Osteoblast (primary cell): ENCODE results near the gene ARHGAP15. TPM values are rescaled to one million over a fixed set of nuclear protein-coding genes. Genes with fewer than 3 reads are reported as not detected.

ENCODE experiments used
- DNase-seq: peaks from one replicate; pipeline ENCODE4 v3.0.0; 2011; ENCODE audit warnings: low spot score, mixed read lengths; ENCODE audit not compliant: insufficient read length; ENCODE audit errors: missing footprints
- H2AFZ ChIP-seq: 2 replicates; pipeline ENCODE4 v1.6.0; 2011; ENCODE audit warnings: mild to moderate bottlenecking, low read length
- H3K27ac ChIP-seq: 2 replicates; pipeline ENCODE4 v1.5.1; 2011; ENCODE audit warnings: mild to moderate bottlenecking, low read depth, low read length, moderate library complexity
- H3K27me3 ChIP-seq: 2 replicates; pipeline ENCODE4 v1.6.0; 2012; ENCODE audit warnings: mild to moderate bottlenecking, control low read depth, inconsistent platforms, low read length, moderate library complexity; ENCODE audit not compliant: insufficient read depth
- H3K36me3 ChIP-seq: 2 replicates; pipeline ENCODE4 v1.5.1; 2011; ENCODE audit warnings: mild to moderate bottlenecking, low read length, control low read depth, moderate library complexity; ENCODE audit not compliant: insufficient read depth
- H3K4me1 ChIP-seq: 2 replicates; pipeline ENCODE4 v1.5.1; 2011; ENCODE audit warnings: mild to moderate bottlenecking, low read length, control low read depth, moderate library complexity; ENCODE audit not compliant: insufficient read depth
- H3K4me2 ChIP-seq: 2 replicates; pipeline ENCODE4 v1.6.0; 2011; ENCODE audit warnings: mild to moderate bottlenecking, low read length; ENCODE audit not compliant: insufficient read depth
- H3K4me3 ChIP-seq: fragments of 200-600 bp; sonication (generic); 3 replicates; pipeline ENCODE4 v1.5.1; 2012; ENCODE audit warnings: mild to moderate bottlenecking, low read length, inconsistent platforms; ENCODE audit not compliant: insufficient read depth
- H3K79me2 ChIP-seq: 2 replicates; pipeline ENCODE4 v1.6.0; 2012; ENCODE audit warnings: mild to moderate bottlenecking, low read length, control low read depth, inconsistent platforms; ENCODE audit not compliant: insufficient read depth
- H3K9me3 ChIP-seq: 2 replicates; pipeline ENCODE4 v1.5.1; 2011; ENCODE audit warnings: low read depth, low read length, control low read depth
- H4K20me1 ChIP-seq: 2 replicates; pipeline ENCODE4 v1.6.0; 2012; ENCODE audit warnings: mild to moderate bottlenecking, low read length, control low read depth; ENCODE audit not compliant: insufficient read depth
- CTCF ChIP-seq: IDR thresholded peaks from 2 replicates; pipeline ENCODE4 v1.5.1; 2011; ENCODE audit warnings: mild to moderate bottlenecking, low read depth, low read length, moderate library complexity; ENCODE audit errors: extremely low read depth
- total RNA-seq: library from RNA; depleted of rRNA; stranded (reverse); fragments of >200 nt; gene quantifications from 2 replicates; pipeline ENCODE4 v1.2.3, GENCODE V29; 2012

The ARHGAP15 gene
- total RNA-seq, 1 donor, result 2.2 TPM

GRCh38 chr2:143426296-143426695, 297.1 kb downstream of the ARHGAP15 start:
- Histone ChIP-seq H3K4me2 (peak overlapping the region; percentile 19), H3K79me2 (no peaks in the 10 kb centered on the region), H3K36me3 (no peaks in the 10 kb centered on the region), H2AFZ (no peak overlapping the region), H3K4me1 (peaks cover 18% of the 10 kb centered on the region), H4K20me1 (no peaks in the 10 kb centered on the region), H3K27ac (peak overlapping the region; percentile 83), H3K27me3 (no peaks in the 10 kb centered on the region), H3K9me3 (no peaks in the 10 kb centered on the region), H3K4me3 (no peak overlapping the region)
- TF ChIP-seq CTCF, result no peak
- peak; percentile 87 for DNase-seq

DNA sequence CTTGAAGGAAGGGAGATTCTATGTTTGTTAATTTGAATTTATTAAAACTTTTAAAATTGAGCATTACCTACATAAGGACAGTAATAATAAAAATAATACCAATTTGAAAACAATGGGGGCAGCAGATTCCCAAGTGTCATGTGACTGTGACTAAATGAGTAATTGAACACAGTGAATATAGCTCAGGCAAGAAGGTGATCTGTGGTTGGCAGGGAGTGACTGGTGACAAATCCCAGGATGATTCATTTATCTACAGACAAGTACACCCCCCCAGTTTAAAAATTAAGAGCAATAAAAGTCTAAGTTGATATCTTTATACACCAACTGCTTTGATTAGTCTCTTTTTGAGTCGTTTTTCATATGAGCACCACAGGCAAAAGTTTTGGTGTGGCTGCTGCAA, 299.5 kb downstream of the ARHGAP15 start:
- peaks cover 23% of the 10 kb centered on the region for H3K4me1 ChIP-seq
- H4K20me1 ChIP-seq, result no peaks in the 10 kb centered on the region
- H3K4me3 ChIP-seq, result no peak overlapping the region
- no peak for DNase-seq
- no peak for TF ChIP-seq CTCF
- no peak overlapping the region for H3K27ac ChIP-seq
- H2AFZ ChIP-seq, result no peak overlapping the region
- H3K36me3 ChIP-seq, result no peaks in the 10 kb centered on the region
- H3K27me3 ChIP-seq, result no peaks in the 10 kb centered on the region
- H3K4me2 ChIP-seq, result no peak overlapping the region
- no peaks in the 10 kb centered on the region for H3K9me3 ChIP-seq
- H3K79me2 ChIP-seq, result no peaks in the 10 kb centered on the region

DNA sequence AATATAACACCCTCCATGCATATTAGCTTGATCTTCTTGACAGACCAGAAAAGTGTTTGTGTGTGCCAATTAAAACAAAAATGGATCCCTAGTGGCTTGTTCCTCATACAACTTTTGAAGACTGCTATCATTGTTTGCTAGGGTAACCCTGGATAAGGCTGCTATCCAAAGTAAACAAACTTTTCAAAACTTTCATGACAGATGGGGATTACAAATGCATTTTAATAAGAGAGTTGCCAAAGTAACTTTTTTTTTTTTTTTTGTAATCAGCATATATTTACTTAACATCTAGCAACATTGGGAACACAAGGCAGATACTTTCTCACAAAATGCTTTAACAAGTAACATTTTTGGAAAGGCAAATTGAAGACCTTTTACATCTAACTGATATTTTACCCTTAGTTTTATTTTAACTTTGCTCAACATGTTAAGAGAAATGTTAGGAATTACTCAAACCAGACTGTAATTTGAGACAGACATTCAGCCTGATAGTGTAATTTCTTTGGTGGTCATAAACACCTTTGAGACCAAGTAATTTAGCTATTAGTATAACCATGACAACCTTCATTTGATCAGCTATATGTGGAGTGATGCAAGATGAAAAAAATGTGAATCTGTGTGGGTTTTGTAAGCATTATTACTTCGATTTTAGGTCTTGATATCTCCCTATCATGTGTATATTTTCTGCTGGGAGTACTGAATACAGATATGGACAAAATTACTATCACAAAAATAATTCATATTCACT, 300.9 kb downstream of the ARHGAP15 start:
- no peaks in the 10 kb centered on the region for H4K20me1 ChIP-seq
- no peak for DNase-seq
- peaks cover 23% of the 10 kb centered on the region for H3K4me1 ChIP-seq
- no peaks in the 10 kb centered on the region for H3K36me3 ChIP-seq
- H3K4me2 ChIP-seq, result no peak overlapping the region
- H3K27ac ChIP-seq, result no peak overlapping the region
- no peak overlapping the region for H2AFZ ChIP-seq
- no peak for TF ChIP-seq CTCF
- no peaks in the 10 kb centered on the region for H3K9me3 ChIP-seq
- no peaks in the 10 kb centered on the region for H3K27me3 ChIP-seq
- no peak overlapping the region for H3K4me3 ChIP-seq
- no peaks in the 10 kb centered on the region for H3K79me2 ChIP-seq

GRCh38 chr2:143431316-143431715, 302.1 kb downstream of the ARHGAP15 start:
- peak overlapping the region; percentile 18 for H3K4me2 ChIP-seq
- H3K27ac ChIP-seq, result no peak overlapping the region
- TF ChIP-seq CTCF, result no peak
- H3K4me1 ChIP-seq, result peaks cover 15% of the 10 kb centered on the region
- no peaks in the 10 kb centered on the region for H4K20me1 ChIP-seq
- no peaks in the 10 kb centered on the region for H3K36me3 ChIP-seq
- no peaks in the 10 kb centered on the region for H3K79me2 ChIP-seq
- no peak overlapping the region for H3K4me3 ChIP-seq
- H3K9me3 ChIP-seq, result no peaks in the 10 kb centered on the region
- no peak overlapping the region for H2AFZ ChIP-seq
- no peaks in the 10 kb centered on the region for H3K27me3 ChIP-seq
- DNase-seq, result no peak
